Hematopoietic multipotent progenitor cell treated with erythropoietin and hydrocortisone succinate and interleukin-3 and kit ligand, for 8 days (in vitro differentiated cells): ENCODE measurements around the gene OR7C2.
"Not testable (repeated sequence)": the region's sequence is repeated elsewhere in the genome, so short reads cannot be mapped to it uniquely, and the experiment has no call there.

ENCODE experiments used
- DNase-seq: peaks from one replicate; pipeline ENCODE4 v3.0.0-alpha.2; 2015

OR7C2 gene

DNA sequence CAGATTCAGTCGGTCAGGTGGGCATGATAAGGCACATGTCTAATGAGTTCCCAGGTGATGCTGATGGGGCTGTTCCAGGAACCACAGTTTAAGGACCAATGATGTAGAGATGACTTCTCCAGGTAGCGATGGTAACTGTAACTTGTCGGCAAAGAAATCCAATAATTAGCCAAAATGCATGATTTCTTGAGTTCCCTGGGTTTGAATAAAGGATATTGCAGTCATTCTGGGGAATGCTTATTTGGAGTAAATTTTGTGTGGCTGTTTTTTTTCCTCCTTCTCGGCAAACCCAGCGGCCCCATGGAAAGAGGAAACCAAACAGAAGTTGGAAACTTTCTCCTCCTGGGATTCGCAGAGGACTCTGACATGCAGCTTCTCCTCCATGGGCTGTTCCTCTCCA is at the start of gene OR7C2:
OR7C2 (plus strand) TSS at position 301 of the 400 bp plus-strand sequence; CDS start at position 301, 0 bp downstream.
- no peak for DNase-seq

GRCh38 chr19:14901675-14902260 is 39.5 kb upstream of the OR7C2 start:
- no peak for DNase-seq

DNA sequence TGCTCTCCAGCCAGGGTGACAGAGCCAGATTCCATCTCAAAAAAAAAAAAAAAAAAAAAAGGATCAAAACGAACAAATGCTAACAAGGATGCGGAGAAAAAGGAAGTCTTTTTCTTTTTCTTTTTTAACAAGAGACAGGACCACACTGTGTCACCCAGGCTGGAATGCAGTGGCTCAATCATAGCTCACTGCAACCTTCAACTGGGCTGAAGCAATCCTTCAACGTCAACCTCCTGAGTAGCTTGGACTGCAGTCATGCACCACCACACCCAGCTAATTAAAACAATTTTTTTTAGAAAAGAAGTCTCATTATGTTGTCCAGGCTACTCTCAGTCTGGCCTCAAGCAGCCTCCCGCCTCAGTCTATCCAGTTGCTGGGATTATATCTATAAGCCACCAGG is 34.6 kb upstream of the OR7C2 start:
- DNase-seq = no peak

GRCh38 chr19:14915116-14915515 is 26.2 kb upstream of the OR7C2 start:
- DNase-seq = no peak

DNA sequence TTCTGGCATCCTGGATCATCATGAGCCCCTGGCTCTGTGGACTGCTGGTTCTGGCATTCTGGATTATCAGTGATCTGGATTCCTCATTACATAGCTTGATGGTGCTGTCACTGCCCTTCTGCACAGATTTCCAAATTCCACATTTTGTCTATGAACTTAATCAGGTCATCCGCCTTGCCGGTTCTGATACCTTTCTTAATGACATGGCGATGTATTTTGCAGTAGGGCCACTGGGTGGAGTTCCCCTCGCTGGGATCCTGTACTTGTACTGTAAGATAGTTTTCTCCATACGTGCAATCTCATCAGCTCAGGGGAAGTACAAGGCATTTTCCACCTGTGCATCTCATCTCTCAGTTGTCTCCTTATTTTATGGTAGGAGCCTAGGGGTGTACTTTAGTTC is 24.4 kb upstream of the OR7C2 start:
- no peak for DNase-seq

DNA sequence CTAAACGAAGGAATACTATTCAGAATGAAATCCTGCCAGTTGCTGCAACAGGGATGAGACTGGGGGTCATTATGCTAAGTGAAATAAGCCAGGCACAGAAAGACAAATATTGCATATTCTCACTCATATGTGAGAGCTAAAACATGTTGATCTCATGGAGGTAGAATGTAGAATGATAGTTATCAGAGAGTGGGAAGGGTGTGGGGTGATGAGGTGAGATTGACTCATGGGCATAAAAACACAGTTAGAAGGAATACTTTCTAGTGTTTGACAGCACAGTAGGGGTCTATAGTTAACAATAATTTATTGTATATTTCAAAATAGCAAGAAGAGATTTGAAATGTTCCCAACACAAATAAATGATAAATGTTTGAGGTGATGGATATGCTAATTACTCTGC is 7.8 kb upstream of the OR7C2 start:
- DNase-seq = no peak

GRCh38 chr19:14940266-14940665 is 1.0 kb upstream of the OR7C2 start:
- DNase-seq = no peak

DNA sequence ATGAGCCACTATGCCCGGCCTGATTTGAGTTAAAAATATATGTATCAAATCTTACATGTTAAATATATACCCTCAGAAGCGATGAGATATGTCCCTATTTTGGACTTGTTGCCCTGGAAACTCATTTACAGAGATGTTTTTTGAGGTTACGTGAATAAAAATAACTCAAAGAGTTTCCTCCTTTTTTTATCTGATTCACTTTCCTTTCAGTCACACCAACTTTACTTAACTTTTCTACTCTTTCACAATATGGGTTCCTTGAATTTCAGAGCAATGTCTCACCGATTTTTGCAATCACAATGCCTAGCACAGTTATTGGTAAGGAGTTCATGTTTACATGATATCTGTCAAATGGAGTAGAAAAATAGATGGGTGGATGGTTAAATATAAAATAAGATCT is 2.3 kb downstream of the OR7C2 start:
- no peak for DNase-seq

DNA sequence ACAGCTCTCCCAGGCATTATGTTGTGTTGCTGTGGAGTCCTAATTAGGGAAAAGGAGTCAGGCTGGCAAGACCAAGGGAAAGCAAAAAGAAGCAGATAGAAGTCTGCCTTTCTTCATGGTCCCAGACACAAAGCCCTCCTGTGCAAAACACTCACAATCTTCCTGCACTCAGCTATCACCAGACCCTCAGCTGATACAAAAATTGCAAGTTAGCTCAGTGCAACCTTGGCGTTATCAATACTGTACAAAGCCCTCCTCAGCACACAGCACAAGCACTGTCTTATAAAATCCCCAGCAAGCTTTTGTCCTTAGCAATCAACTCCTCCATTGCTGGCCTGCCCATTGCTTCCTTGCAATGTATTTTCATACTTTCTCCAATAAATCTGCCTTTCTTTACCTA is 3.2 kb downstream of the OR7C2 start:
- DNase-seq = no peak

- not testable (repeated sequence) for DNase-seq
Observed at GRCh38 chr19:14949413-14949812, 8.1 kb downstream of the OR7C2 start.

DNA sequence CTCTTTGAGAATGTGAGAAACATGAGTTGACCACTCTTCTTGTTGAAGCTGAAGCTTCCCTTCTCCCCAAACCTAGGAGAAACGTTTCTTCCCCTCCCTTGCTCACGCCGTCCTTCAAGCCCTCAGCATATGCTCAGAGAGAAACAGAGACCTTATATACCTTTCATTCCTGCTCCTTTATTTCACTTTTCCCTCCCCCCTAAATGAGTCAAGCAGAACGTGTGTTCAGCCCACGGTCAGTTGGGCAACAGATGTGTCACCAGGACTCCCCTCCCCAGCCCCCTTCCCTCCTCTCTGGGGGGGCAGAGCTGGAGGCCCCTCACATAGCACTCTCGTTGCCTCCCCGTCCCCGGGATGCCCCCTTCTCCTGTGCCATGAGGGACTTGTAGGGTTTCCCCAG is 8.6 kb downstream of the OR7C2 start:
- DNase-seq = no peak

- no peak for DNase-seq
Observed at GRCh38 chr19:14950421-14950820, 9.1 kb downstream of the OR7C2 start.

- DNase-seq = no peak
Observed at GRCh38 chr19:14952767-14953166, 11.5 kb downstream of the OR7C2 start.

DNA sequence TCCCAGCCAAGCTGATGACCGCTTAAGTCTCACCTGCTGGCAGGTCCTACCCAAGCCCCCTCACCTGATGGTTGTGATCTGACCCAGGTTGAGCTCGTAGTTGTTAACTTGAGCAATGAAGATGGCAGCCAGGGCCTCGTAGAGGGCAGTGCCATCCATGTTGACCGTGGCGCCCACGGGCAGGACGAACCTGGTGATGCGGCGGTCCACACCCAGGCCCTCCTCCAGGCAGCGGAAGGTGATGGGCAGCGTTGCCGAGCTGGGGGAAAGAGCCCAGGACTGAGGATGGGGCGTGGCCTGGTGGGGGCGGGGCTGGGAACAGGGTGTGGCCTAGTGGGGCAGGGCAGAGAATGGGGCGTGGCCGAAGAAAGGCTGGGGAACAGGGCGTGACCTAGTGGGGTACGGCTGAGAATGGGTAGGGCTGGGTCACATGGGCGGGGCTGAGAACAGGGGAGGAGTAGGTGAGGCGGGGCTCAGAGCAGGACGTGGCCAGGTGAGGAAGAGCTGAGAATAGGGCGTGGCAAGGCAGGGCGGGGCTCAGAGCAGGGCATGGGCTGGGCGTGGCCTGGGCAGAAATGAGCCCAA is 12.9 kb downstream of the OR7C2 start:
- no peak for DNase-seq

DNA sequence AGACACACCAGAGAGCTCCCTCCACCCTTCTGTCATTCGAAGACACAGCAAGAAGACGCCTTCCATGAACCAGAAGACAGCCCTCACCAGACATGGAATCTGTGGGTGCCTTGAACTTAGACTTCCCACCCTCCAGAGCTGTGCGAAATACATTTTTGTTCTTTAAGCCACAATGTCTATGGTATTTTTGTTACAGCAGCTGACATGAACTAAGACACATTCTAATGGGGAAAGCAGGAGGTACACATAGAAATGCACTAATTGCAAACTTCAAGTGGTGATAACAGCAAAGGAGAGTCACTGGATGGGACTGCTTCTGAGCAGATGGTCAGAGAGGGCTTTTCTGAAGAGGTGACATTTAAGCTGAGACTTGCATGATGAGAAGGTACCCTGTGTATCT is 16.2 kb downstream of the OR7C2 start:
- DNase-seq = no peak

- DNase-seq = no peak
Observed at GRCh38 chr19:14959263-14959662, 18.0 kb downstream of the OR7C2 start.

GRCh38 chr19:14961956-14962685 is 20.8 kb downstream of the OR7C2 start:
- DNase-seq = no peak

DNA sequence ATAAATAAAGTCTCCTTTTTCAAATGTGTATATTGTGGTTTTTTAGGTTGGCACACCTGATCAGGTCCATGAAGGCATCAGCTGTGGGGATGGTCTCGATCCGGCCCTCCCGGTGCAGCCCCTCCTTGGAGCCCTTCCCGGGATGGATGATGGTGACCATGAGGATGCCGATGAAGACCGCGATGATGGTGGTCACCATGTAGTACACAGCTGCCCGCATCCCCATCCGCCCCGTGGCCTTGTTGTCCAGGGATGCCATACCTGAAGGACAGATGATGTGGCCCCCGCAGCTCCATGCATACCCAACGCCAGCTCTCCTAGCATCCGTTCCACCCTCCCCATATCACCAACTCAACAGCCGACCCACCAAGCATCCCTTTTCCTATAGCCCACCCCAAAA is 27.0 kb downstream of the OR7C2 start:
- DNase-seq = no peak

DNA sequence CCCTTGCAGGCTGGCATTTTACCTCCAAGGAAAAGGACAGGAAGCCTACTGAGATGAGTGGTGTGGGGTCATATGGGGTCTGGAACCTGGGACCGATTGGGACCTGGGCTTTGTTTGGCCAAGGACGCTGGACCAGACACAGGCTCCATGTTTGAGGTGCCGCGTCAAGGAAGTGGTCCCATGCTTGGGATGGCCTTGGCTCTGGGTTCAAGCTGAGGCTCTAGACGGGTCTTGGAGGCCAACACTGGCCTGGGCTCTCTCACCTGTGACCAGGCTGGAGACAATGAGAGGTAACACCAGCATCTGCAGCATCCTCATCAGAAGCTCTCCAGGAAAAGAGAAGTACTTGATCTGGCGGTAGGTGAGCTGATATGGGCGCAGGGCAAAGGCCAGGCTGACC is 30.2 kb downstream of the OR7C2 start:
- DNase-seq = no peak

- DNase-seq = no peak
Observed at GRCh38 chr19:14972676-14973075, 31.4 kb downstream of the OR7C2 start.

DNA sequence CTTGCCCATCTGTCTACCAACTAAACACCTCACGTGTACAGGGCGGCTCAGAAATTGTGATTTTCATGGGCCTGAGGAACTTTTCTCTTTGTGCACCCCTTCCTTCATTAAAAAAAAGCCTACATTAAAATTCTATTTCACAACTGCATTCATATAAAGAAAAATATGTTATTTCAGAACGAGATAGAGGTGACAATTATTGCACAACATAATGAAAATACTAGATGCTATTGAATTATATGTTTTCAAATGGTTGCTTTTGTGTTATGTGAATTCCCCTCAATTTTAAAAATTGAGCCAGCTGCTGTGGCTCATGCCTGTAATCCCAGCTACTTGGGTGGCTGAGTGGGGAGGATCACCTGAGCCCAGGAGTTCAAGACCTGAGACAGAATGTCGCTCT is 33.2 kb downstream of the OR7C2 start:
- no peak for DNase-seq

DNA sequence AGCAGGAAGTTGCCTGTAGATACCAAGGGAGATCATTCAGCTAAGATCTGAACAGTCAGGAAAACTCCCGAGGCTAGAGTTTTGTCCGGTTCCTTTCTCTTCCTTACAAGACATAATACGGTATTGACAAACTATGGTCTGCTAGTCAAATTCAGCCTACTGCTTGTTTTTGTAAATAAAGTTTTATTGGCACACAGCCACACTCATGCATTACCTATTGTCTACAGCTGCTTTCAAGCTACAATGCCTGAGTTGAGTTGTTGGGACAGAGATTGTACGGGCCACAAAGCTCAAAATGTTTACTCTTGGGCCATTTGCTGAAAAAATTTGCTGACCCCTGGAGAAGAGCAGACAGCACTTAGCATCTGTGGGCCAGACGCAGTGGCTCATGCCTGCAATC is 35.8 kb downstream of the OR7C2 start:
- no peak for DNase-seq

DNA sequence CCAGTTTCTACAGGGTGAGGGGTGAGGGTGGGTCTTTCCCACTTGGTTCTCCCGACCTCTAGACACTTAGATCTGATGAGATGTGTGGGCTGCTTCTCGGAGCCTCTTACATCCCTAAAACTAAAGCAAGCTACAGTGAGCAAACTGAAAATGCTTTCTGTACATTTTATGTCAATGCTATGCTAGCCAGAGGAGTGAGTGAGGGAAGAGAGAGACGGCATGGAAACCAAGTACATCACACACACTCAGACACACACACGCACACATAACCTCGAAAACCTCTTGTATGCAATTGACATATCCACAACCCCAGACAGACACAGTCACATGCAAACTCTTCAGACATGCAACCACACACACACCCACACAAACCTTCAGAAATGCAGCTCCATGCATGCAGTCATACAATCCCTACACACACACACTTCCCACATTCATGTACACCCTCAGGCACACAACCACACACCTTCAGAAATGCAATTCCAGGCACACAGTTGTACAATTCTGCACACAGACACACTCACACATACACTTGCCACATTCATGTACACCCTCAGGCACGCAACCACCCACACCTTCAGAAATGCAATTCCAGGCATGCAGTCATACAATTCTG is 37.0 kb downstream of the OR7C2 start:
- DNase-seq = no peak
